Gastrocnemius medialis (tissue), 4 donors: Measurements from ENCODE around the gene SPRY2. TPM values are rescaled to one million over a fixed set of nuclear protein-coding genes. Genes with fewer than 3 reads are reported as not detected.
A peak's percentile ranks its signal among the peaks of the same experiment; 100 is the strongest.

Experiments used
- ATAC-seq, 2 donors: fragments of 150-250 bp; one replicate each; pipeline ENCODE4 v1.9.1; 2016
- DNase-seq, 2 donors: peaks; one replicate each; pipeline ENCODE4 v3.0.0-alpha.2; 2019
- H3K27ac ChIP-seq, 4 donors: fragments of 200-600 bp; sonication (generic); 1 replicate in 1 of 4; 2 replicates in 3 of 4; pipeline ENCODE4 v1.5.1; 2016 to 2018; ENCODE audit warnings: mild to moderate bottlenecking in 2 of 4, moderate library complexity in 1 of 4
- H3K27me3 ChIP-seq, 3 donors: fragments of 200-600 bp; sonication (generic) in 2 of 3; 1 replicate in 1 of 3; 2 replicates in 2 of 3; pipeline versions ENCODE4 v1.5.1 to v1.6.0; 2016 to 2019; ENCODE audit warnings: mild to moderate bottlenecking in 1 of 3, moderate library complexity in 1 of 3
- H3K36me3 ChIP-seq, 2 donors: fragments of 200-600 bp; sonication (generic) in 1 of 2; one replicate each; pipeline ENCODE4 v1.5.1; 2017 to 2018
- H3K4me1 ChIP-seq, 2 donors: fragments of 200-600 bp; sonication (generic) in 1 of 2; one replicate each; pipeline ENCODE4 v1.5.1; 2016 to 2017; ENCODE audit warnings: mild to moderate bottlenecking in 2 of 2
- H3K4me3 ChIP-seq, 4 donors: fragments of 200-600 bp; sonication (generic) in 3 of 4; 1 replicate in 1 of 4; 2 replicates in 3 of 4; pipeline ENCODE4 v1.5.1; 2016 to 2019; ENCODE audit warnings: mild to moderate bottlenecking in 2 of 4
- H3K9me3 ChIP-seq, 3 donors: fragments of 200-600 bp; sonication (generic) in 2 of 3; 1 replicate in 1 of 3; 2 replicates in 2 of 3; pipeline ENCODE4 v1.5.1; 2016 to 2019
- CTCF ChIP-seq, 5 experiments: fragments of 450-650 bp in 3 of 5; fragments of 200-600 bp in 2 of 5; sonication (generic) in 2 of 5; IDR thresholded peaks in 4 of 5; conservative IDR thresholded peaks in 1 of 5; 1 replicate in 4 of 5; 2 replicates in 1 of 5; pipeline ENCODE4 v1.5.1; 2016 to 2019; ENCODE audit warnings: antibody characterized with exemption in 5 of 5, mild to moderate bottlenecking in 3 of 5, moderate library complexity in 3 of 5
- POLR2A ChIP-seq, 2 donors: fragments of 450-650 bp; IDR thresholded peaks; one replicate each; pipeline ENCODE4 v1.6.1; 2017; ENCODE audit warnings: antibody characterized with exemption in 2 of 2, mild to moderate bottlenecking in 2 of 2, moderate library complexity in 2 of 2
- in situ Hi-C, 4 donors: fragments of 200-750 bp; cut with MboI; loops; one replicate each; pipeline versions ENCODE4 v1.15.0 to v1.8.0; 2017; ENCODE audit warnings: low sequenced_read_pairs in 4 of 4
- intact Hi-C: fragments of 100-400 bp; cut with DNase I; formaldehyde crosslinking; loops from one replicate; pipeline ENCODE4 v1.15.1; 2023; ENCODE audit warnings: low total_unique reads
- total RNA-seq, 4 donors: library from RNA; depleted of rRNA; stranded (reverse); fragments of >200 nt; gene quantifications; one replicate each; pipeline versions ENCODE4 v1.1.0 to v1.2.3, GENCODE V29; 2016

Gene SPRY2
- total RNA-seq, 4 donors from 2014 or later: 15.7 to 32.2 (median 22.2) TPM

GRCh38 chr13:80374901-80375300 lies 34.0 kb upstream of the SPRY2 start:
- Histone ChIP-seq H3K36me3 (no peaks in the 10 kb centered on the region), H3K9me3 (no peaks in the 10 kb centered on the region), H3K4me1 (no peaks in the 10 kb centered on the region), H3K27ac (peak overlapping the region; percentile 21 to 61 (median 40)), H3K27me3 (no peaks in the 10 kb centered on the region), H3K4me3 (no peak overlapping the region)
- in situ Hi-C loops (loop anchor here in 2 of 4 donors (25.0 kb wide), 1 partner anchor 688 kb away; no protein-coding TSS in a partner anchor), intact Hi-C loops (no loop called here)
- TF ChIP-seq CTCF (IDR thresholded peaks at IDR 0.05 in 4 of 5, conservative IDR thresholded peaks at IDR 0.05 in 1 of 5): no peak
- TF ChIP-seq POLR2A (IDR thresholded peaks at IDR 0.05): no peak
- DNase-seq: no peak
- ATAC-seq: no peak

- peak overlapping the region; percentile 21 to 61 (median 40) for H3K27ac ChIP-seq
Measured at GRCh38 chr13:80374444-80374843, 33.5 kb upstream of the SPRY2 start.

GRCh38 chr13:80371840-80372509 lies 31.0 kb upstream of the SPRY2 start:
- Histone ChIP-seq H3K36me3 (no peaks in the 10 kb centered on the region), H3K9me3 (no peaks in the 10 kb centered on the region), H3K27me3 (no peaks in the 10 kb centered on the region), H3K4me1 (no peaks in the 10 kb centered on the region), H3K4me3 (no peak overlapping the region), H3K27ac (no peak overlapping the region)
- DNase-seq (no peak), ATAC-seq (no peak)
- in situ Hi-C loops: loop anchor here in 2 of 4 donors (25.0 kb wide), 1 partner anchor 685 kb away; no protein-coding TSS in a partner anchor
- TF ChIP-seq CTCF (IDR thresholded peaks at IDR 0.05 in 4 of 5, conservative IDR thresholded peaks at IDR 0.05 in 1 of 5) (no peak), POLR2A (IDR thresholded peaks at IDR 0.05) (no peak)
- intact Hi-C loops: no loop called here

More at GRCh38 chr13:80374444-80374843, 33.5 kb upstream of the SPRY2 start:
- H3K9me3 ChIP-seq: no peaks in the 10 kb centered on the region
- peak; percentile 34 to 72 for DNase-seq
- TF ChIP-seq POLR2A (IDR thresholded peaks at IDR 0.05): no peak
- no peak for TF ChIP-seq CTCF (IDR thresholded peaks at IDR 0.05 in 4 of 5, conservative IDR thresholded peaks at IDR 0.05 in 1 of 5)
- H3K27me3 ChIP-seq: no peaks in the 10 kb centered on the region
- no peak overlapping the region for H3K4me3 ChIP-seq
- H3K4me1 ChIP-seq: no peaks in the 10 kb centered on the region
- intact Hi-C loops: no loop called here
- peak; percentile 72 to 82 for ATAC-seq
- in situ Hi-C loops: loop anchor here in 2 of 4 donors (25.0 kb wide), 1 partner anchor 687 kb away; no protein-coding TSS in a partner anchor
- H3K36me3 ChIP-seq: no peaks in the 10 kb centered on the region

GRCh38 chr13:80367473-80367872 lies 26.5 kb upstream of the SPRY2 start:
- ATAC-seq: no peak
- H3K36me3 ChIP-seq: no peaks in the 10 kb centered on the region
- intact Hi-C loops: no loop called here
- peaks cover 4 to 8% of the 10 kb centered on the region in 2 donors for H3K4me1 ChIP-seq
- H3K27me3 ChIP-seq: no peaks in the 10 kb centered on the region
- H3K9me3 ChIP-seq: no peaks in the 10 kb centered on the region
- TF ChIP-seq POLR2A (IDR thresholded peaks at IDR 0.05) (no peak), CTCF (IDR thresholded peaks at IDR 0.05 in 4 of 5, conservative IDR thresholded peaks at IDR 0.05 in 1 of 5) (no peak)
- in situ Hi-C loops: loop anchor here (10.0 to 25.0 kb wide), 3 partner anchors 593 to 693 kb away; no protein-coding TSS in a partner anchor
- H3K27ac ChIP-seq: no peak overlapping the region
- DNase-seq: no peak
- no peak overlapping the region for H3K4me3 ChIP-seq
